Mucosa of rectum (tissue), 2 donors: ENCODE results near the gene PARP12.

Experiments used
- H3K27ac ChIP-seq, 2 donors: one replicate each; pipeline ENCODE4 v1.7.0; 2013; ENCODE audit warnings: inconsistent platforms in 2 of 2, low read depth in 2 of 2, low read length in 2 of 2
- H3K27me3 ChIP-seq, 2 donors: one replicate each; pipeline ENCODE4 v1.7.0; 2013; ENCODE audit warnings: low read length in 2 of 2; ENCODE audit not compliant: control insufficient read depth in 2 of 2, insufficient read depth in 2 of 2
- H3K36me3 ChIP-seq, 2 donors: one replicate each; pipeline ENCODE4 v1.7.0; 2013; ENCODE audit warnings: low read length in 2 of 2; ENCODE audit not compliant: control insufficient read depth in 2 of 2, insufficient read depth in 2 of 2
- H3K4me1 ChIP-seq, 2 donors: one replicate each; pipeline ENCODE4 v1.7.0; 2013; ENCODE audit warnings: low read length in 2 of 2, mild to moderate bottlenecking in 1 of 2; ENCODE audit not compliant: control insufficient read depth in 2 of 2, insufficient read depth in 2 of 2
- H3K4me3 ChIP-seq, 2 donors: one replicate each; pipeline ENCODE4 v1.7.0; 2013; ENCODE audit warnings: low read length in 2 of 2
- H3K9ac ChIP-seq, 2 donors: one replicate each; pipeline ENCODE4 v1.7.0; 2013; ENCODE audit warnings: low read length in 2 of 2, low read depth in 1 of 2, mild to moderate bottlenecking in 1 of 2
- H3K9me3 ChIP-seq, 2 donors: one replicate each; pipeline ENCODE4 v1.7.0; 2013; ENCODE audit warnings: low read length in 2 of 2; ENCODE audit not compliant: control insufficient read depth in 2 of 2
- donor health status: healthy.
- donor health status: Normal muscosa, but diverticular disease.

The PARP12 gene

DNA sequence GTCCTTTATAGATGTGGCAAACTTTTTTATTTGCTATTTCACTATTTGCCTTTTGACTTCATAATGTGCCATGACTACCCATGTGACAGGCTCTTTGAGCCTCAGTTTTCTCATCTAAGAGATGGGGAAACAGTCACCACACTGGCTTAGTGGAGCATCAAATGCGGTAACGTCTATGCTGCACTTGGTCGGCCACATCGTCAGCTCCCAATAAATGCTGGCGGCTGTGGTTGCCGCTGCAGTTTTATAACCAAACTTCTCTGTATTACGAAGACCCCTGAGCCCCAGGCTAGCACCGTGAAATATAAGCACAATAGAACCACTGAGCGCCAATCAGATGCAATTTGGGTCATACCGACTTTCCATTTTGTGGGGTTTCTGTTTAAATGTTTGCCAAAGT, 56.2 kb downstream of the PARP12 start:
- Histone ChIP-seq H3K27me3 (no peaks in the 10 kb centered on the region), H3K4me3 (no peak overlapping the region), H3K36me3 (no peaks in the 10 kb centered on the region), H3K9ac (no peak overlapping the region), H3K27ac (no peak overlapping the region), H3K4me1 (no peaks in the 10 kb centered on the region), H3K9me3 (no peaks in the 10 kb centered on the region)

DNA sequence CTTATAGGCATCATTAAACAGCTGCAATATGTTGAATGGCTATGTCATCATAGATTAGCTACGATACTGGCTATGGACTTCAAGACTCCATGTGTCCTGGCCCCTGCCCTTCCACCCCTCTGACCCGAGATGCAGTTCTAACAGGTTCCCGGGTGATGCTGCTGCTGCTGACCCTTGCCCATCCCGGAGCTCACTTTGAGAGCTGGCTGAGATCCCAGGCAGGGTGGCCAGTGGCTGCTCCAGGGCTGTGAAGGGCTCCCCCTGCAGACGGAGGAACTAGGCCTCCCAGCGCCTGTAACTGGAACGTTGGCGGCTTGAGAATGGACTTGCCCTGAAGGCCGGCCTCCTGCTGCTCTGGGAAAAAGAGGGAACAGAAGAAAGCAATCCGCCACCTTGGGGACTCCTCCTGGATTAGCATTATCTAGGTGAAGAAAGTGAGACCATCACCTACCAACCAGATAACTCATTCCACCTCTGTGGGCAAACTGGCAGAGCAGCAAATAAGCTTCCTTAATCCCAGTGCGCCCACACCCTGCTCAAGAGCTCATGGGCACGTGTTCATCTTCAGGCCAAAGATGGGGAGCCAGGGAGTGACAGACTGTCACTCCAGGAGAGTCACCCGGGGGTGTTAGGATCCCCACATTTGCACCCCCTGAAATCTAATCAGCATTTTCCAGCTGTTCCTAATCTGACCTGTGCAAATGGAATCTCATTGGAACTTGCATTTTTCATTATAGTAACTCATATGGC, 56.8 kb downstream of the PARP12 start:
- Histone ChIP-seq H3K4me3 (no peak overlapping the region), H3K9me3 (no peaks in the 10 kb centered on the region), H3K27ac (no peak overlapping the region), H3K9ac (no peak overlapping the region), H3K4me1 (no peaks in the 10 kb centered on the region), H3K27me3 (no peaks in the 10 kb centered on the region), H3K36me3 (no peaks in the 10 kb centered on the region)

DNA sequence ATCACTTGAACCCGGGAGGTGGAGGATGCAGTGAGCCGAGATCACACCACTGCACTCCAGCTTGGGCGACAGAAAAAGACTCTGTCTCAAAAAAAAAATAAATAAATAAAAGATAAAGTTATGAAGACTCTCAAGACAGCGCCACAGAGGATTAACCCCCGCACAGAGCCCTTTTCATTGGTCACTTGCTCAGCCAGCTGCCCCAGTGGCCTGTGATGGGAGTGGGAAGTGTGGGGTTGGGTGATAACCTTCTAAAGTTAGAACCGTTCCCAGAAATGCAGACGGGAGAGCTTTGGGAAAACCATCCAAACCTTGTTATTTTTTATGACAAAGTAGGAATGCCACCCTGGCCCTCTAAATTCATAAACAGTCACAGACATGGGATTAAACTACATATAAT, 57.4 kb downstream of the PARP12 start:
- no peaks in the 10 kb centered on the region for H3K9me3 ChIP-seq
- H3K27me3 ChIP-seq: no peaks in the 10 kb centered on the region

DNA sequence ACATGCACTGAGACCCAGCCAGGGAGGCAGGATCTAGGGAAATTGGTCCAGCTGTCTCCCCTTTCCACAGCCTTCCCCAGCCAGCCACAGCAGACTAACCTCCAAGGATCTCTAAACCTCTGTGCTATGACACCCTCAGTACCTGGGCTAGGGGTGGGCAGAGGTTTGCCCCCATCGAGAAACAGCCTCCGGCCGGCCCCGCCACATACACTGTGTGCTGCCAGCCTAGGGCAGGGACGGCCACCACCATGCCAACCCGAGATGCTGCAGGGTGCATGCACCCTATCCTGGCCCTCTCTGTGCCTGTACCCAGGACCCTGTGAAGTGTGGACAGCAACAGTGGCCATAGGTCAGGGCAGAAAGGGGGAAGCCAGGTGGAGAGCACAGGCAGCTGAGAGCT, 58.1 kb downstream of the PARP12 start:
- no peaks in the 10 kb centered on the region for H3K36me3 ChIP-seq
- no peak overlapping the region for H3K9ac ChIP-seq
- no peaks in the 10 kb centered on the region for H3K4me1 ChIP-seq
- H3K9me3 ChIP-seq: no peaks in the 10 kb centered on the region
- no peak overlapping the region for H3K4me3 ChIP-seq
- H3K27me3 ChIP-seq: no peaks in the 10 kb centered on the region
- H3K27ac ChIP-seq: no peak overlapping the region

More for the DNA sequence above, 57.4 kb downstream of the PARP12 start:
- Histone ChIP-seq H3K4me1 (no peaks in the 10 kb centered on the region), H3K9ac (no peak overlapping the region), H3K4me3 (no peak overlapping the region), H3K27ac (no peak overlapping the region), H3K36me3 (no peaks in the 10 kb centered on the region)

DNA sequence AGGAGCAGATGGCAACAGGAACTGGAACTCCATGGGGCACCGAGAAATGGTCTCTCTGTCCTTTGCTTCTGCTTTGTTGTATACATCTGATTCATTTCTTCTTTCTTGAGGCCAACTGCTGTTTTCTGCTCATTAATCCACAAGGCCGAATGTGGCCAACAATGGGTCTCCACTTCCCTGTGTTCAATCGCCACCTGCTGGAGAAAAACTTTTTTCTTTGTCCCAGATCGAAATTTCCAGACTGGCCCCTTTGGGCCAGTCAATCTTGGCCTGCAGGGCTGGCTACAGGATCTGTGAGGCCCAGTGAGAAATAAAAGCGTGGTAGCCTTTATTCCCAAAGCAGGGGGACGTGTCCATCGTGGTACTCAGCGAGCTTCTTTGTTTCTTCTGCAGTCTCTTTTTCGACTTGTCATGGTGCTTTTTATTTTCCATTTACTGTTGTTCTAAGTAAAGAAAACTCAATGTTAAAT, 58.8 kb downstream of the PARP12 start:
- H3K36me3 ChIP-seq: no peaks in the 10 kb centered on the region
- H3K27ac ChIP-seq: no peak overlapping the region
- H3K9ac ChIP-seq: no peak overlapping the region
- no peaks in the 10 kb centered on the region for H3K4me1 ChIP-seq
- H3K4me3 ChIP-seq: no peak overlapping the region
- no peaks in the 10 kb centered on the region for H3K9me3 ChIP-seq
- no peaks in the 10 kb centered on the region for H3K27me3 ChIP-seq

DNA sequence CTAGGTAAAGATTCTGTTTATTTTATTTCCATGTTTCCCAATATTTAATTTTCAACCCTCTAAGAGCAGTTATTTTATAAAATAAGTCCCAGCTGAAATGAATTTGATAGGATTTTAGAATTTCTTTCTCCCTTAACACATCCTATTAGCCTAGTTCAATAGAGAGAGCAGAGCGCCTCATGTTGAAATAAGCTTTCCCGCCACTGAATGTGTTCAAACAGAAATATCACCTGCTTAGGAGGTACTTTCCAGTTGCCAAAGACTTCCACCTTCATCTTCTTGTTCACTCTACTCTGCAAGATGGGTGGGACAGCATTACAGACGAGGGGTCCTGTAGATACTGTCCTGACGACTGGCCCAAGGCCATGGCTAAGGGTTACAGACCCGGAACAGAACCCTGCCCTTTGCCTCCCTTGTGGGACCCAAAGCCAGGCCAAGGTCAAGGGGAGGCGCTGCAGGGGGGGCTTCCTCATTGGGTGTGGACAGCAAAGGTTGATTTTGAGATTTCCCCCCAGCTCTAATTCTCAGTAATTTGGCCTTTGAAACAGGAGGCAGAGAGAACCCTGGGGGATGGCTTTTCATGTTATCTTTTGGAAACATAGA, 62.0 kb downstream of the PARP12 start:
- H3K9me3 ChIP-seq: no peaks in the 10 kb centered on the region
- no peak overlapping the region for H3K27ac ChIP-seq
- H3K4me1 ChIP-seq: no peaks in the 10 kb centered on the region
- no peaks in the 10 kb centered on the region for H3K27me3 ChIP-seq
- H3K9ac ChIP-seq: no peak overlapping the region
- H3K4me3 ChIP-seq: no peak overlapping the region
- no peaks in the 10 kb centered on the region for H3K36me3 ChIP-seq

DNA sequence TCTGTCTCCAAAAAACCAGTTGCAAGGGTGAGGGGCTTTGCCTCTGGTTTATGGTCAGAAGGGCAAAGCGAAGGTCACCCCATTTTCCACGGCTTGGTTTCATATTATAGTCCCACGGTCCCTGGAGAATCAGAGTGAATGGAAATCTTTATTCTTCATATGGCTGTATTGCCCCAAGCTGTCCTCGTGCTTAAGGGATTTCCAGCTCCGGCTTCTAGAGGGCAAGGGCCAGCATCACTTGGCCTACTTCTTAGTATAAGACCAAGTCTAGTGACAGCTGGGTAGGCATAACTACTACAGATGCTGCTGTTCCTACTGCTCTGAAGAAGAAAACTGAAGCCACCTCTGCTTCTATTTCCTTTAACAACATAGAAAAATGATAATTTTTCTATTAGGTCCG, 63.2 kb downstream of the PARP12 start:
- Histone ChIP-seq H3K27ac (no peak overlapping the region), H3K27me3 (no peaks in the 10 kb centered on the region), H3K36me3 (no peaks in the 10 kb centered on the region), H3K4me3 (no peak overlapping the region), H3K4me1 (no peaks in the 10 kb centered on the region), H3K9me3 (no peaks in the 10 kb centered on the region), H3K9ac (no peak overlapping the region)

DNA sequence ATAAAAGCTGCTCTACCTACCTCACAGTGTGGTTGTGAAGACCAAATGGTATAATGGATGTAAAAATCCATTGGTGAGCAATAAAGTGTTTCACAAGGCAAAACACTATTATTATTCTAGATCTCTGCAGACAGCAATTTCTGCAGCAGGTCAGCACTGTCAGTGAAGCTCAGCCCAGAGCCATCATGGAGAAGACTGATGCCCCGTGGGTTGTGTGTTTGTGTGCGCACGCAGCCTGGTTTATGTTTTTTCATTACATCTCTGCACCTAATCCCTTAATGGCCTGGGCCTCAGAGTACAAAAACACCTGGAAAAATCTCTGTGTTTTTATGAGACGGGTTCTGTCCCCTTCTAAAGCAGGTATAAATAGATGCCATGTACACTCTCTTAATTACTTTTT, 64.2 kb downstream of the PARP12 start:
- Histone ChIP-seq H3K4me3 (no peak overlapping the region), H3K27me3 (no peaks in the 10 kb centered on the region), H3K9me3 (no peaks in the 10 kb centered on the region), H3K9ac (no peak overlapping the region), H3K27ac (no peak overlapping the region), H3K36me3 (no peaks in the 10 kb centered on the region), H3K4me1 (no peaks in the 10 kb centered on the region)

DNA sequence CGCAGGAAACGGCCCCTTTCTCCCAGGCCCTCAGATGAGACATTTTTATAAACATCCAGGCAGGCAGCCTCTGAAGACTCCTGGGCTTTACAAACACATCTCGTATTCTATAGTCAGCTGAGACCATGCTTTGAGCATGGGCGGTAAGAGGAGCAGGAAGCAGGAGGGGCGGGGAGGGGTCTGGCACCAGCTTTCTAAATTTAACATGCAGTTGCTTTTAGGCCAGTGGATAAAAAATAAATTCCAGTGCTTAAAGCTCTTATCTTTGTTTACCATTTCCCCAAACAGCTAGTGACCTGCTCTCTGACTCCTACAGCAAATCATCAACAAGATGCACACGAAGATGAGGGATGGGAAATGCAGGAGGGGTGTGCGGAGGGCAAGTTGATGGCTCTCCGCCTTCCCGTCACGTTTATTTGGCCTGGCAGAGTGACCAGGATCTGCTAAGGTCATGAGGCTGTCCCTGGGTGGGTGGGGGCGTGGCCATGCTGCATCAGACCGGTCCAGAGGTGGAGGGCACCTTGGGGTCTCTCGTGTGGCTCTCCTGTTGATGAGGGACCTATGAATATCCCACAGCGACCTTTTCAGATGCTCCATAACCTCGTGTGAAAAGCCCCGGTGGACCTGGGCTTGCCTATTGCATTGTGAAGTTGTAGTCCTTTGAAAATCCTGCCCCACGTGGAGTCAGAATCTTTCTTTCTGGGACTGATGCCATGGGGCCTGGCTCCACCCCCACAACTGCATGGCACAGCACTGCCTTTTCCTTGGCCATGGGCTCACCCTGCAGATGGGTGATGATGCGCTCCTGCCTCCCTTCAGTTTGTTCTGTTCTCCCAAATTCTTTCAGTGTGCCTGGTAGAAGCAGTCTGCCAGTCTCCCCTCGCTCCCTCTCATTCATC, 67.5 kb downstream of the PARP12 start:
- Histone ChIP-seq H3K27ac (no peak overlapping the region), H3K27me3 (no peaks in the 10 kb centered on the region), H3K9me3 (no peaks in the 10 kb centered on the region)

DNA sequence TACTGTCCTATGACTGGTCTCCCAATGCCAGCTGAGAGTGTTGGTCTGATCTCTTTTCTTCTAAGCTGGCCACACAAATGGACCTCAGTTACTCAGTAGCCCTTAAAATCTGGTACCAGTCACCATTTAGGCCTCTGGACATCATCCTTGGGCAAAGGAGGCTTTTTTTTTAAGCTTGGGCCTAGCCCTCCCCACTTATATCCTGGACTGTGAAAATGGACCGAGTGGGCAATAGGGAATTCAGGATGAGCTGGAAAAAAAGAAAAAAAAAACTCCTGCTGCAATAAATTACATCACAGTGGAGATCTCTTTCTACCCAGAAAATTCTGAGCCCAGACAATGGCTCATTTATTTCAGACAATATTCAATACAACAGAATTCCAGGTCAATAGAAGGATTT, 68.4 kb downstream of the PARP12 start:
- H3K4me3 ChIP-seq: no peak overlapping the region
- no peak overlapping the region for H3K27ac ChIP-seq
- no peaks in the 10 kb centered on the region for H3K27me3 ChIP-seq
- H3K9ac ChIP-seq: no peak overlapping the region
- no peaks in the 10 kb centered on the region for H3K4me1 ChIP-seq
- no peaks in the 10 kb centered on the region for H3K36me3 ChIP-seq
- H3K9me3 ChIP-seq: no peaks in the 10 kb centered on the region

More for the DNA sequence above, 67.5 kb downstream of the PARP12 start:
- Histone ChIP-seq H3K36me3 (no peaks in the 10 kb centered on the region), H3K4me1 (no peaks in the 10 kb centered on the region), H3K4me3 (no peak overlapping the region), H3K9ac (no peak overlapping the region)
